Erythroblast (primary cell): Measurements from ENCODE around the gene PRR5.

Source experiments
- GATA1 ChIP-seq: IDR thresholded peaks from 2 replicates; pipeline ENCODE4 v1.6.1; 2011; ENCODE audit warnings: low read depth, mild to moderate bottlenecking, control low read depth, low read length, moderate library complexity
- POLR2A ChIP-seq: IDR thresholded peaks from 2 replicates; pipeline ENCODE4 v1.6.1; 2011; ENCODE audit warnings: mild to moderate bottlenecking, low read length

- TF ChIP-seq POLR2A: no peak
- no peak for TF ChIP-seq GATA1
Observed at GRCh38 chr22:44667829-44668189, 34.2 kb upstream of the PRR5 start.
